Activated B cell treated with CpG ODN at 0.5 μM for 24 hours (primary cell): ENCODE results near the gene TK2. TPM values are rescaled to one million over a fixed set of nuclear protein-coding genes. Genes with fewer than 3 reads are reported as not detected.
A peak's percentile ranks its signal among the peaks of the same experiment; 100 is the strongest.
"Not testable (repeated sequence)": the region's sequence is repeated elsewhere in the genome, so short reads cannot be mapped to it uniquely, and the experiment has no call there.

Experiments
- ATAC-seq: fragments of 200-7000 bp; cut with Tn5 transposase; one replicate; pipeline ENCODE4 v1.10.0; 2021; ENCODE audit warnings: low read depth, mild to moderate bottlenecking, moderate library complexity
- CTCF ChIA-PET: fragments of 350-600 bp; sonication (Branson Sonifier 250); formaldehyde crosslinking; loops from one replicate; lab custom pipeline; 2021; ENCODE audit warnings: antibody characterized with exemption; lab: Charles Lee
- POLR2A ChIA-PET: fragments of 350-600 bp; sonication (Branson Sonifier 250); formaldehyde crosslinking; loops from one replicate; lab custom pipeline; 2021; ENCODE audit warnings: antibody characterized with exemption; lab: Charles Lee
- DNase-seq: peaks from one replicate; pipeline ENCODE4 v3.0.0; 2022
- H3K27ac Mint-ChIP-seq: one replicate; pipeline ENCODE4 v1.8.0; 2020; ENCODE audit warnings: mixed read lengths
- H3K27me3 Mint-ChIP-seq: one replicate; pipeline ENCODE4 v1.8.0; 2021; ENCODE audit warnings: mixed read lengths
- H3K36me3 Mint-ChIP-seq: one replicate; pipeline ENCODE4 v1.8.0; 2021; ENCODE audit warnings: low read depth, mixed read lengths
- H3K4me1 Mint-ChIP-seq: one replicate; pipeline ENCODE4 v1.8.0; 2021; ENCODE audit warnings: mixed read lengths
- H3K4me3 Mint-ChIP-seq: one replicate; pipeline ENCODE4 v1.8.0; 2020; ENCODE audit warnings: mild to moderate bottlenecking, mixed read lengths
- H3K9me3 Mint-ChIP-seq: one replicate; pipeline ENCODE4 v1.8.0; 2020; ENCODE audit warnings: mixed read lengths
- CTCF ChIP-seq: fragments of 200-600 bp; IDR thresholded peaks from one replicate; pipeline ENCODE4 v1.8.0; 2022; ENCODE audit warnings: antibody characterized with exemption, mild to moderate bottlenecking
- intact Hi-C: fragments of 100-400 bp; cut with micrococcal nuclease; formaldehyde crosslinking; loops from one replicate; pipeline ENCODE4 v1.15.1; 2024
- total RNA-seq: library from RNA; stranded (reverse); gene quantifications from 2 replicates; pipeline ENCODE4 v1.2.3, GENCODE V29; 2022

TK2 gene
- total RNA-seq: 4.0 and 4.8 TPM in 2 replicates

- peaks cover 85% of the 10 kb centered on the region for H3K4me1 Mint-ChIP-seq
- CTCF ChIA-PET: interaction anchor here (1.9 kb wide), 1 partner anchor 37 kb away, joined by 4 read pairs; no protein-coding TSS in a partner anchor
- peaks cover 4% of the 10 kb centered on the region for H3K36me3 Mint-ChIP-seq
- H3K4me3 Mint-ChIP-seq: peak within 1 kb of the TSS; percentile 79
- POLR2A ChIA-PET: interaction anchor here (0.6 to 9.5 kb wide), 4 partner anchors 17 to 97 kb away, joined by 3 to 162 read pairs (median 4); no protein-coding TSS in a partner anchor
- TF ChIP-seq CTCF: no peak
- ATAC-seq (peak; percentile 34), DNase-seq (peak; percentile 64)
- no peaks in the 10 kb centered on the region for H3K27me3 Mint-ChIP-seq
- peak within 1 kb of the TSS; percentile 77 for H3K27ac Mint-ChIP-seq
- intact Hi-C loops: loop anchor here (1.0 to 2.0 kb wide), 5 partner anchors 10 to 71 kb away; no protein-coding TSS in a partner anchor
- H3K9me3 Mint-ChIP-seq: no peaks in the 10 kb centered on the region
These were observed at the start of gene TK2 for GRCh38 chr16:66549284-66550131. TSS of gene TK2 (minus strand) at chr16:66550122. CDS start at chr16:66550061, 61 bp downstream.

GRCh38 chr16:66598111-66598510 lies 48.2 kb upstream of the TK2 start:
- no peak for DNase-seq
- TF ChIP-seq CTCF: no peak
- ATAC-seq: no peak
- CTCF ChIA-PET: no interaction called here
- Mint-ChIP-seq H3K4me1 (peaks cover 15% of the 10 kb centered on the region), H3K27ac (no peak overlapping the region), H3K27me3 (peaks cover 21% of the 10 kb centered on the region), H3K9me3 (peaks cover 9% of the 10 kb centered on the region), H3K36me3 (no peaks in the 10 kb centered on the region), H3K4me3 (no peak overlapping the region)
- intact Hi-C loops: no loop called here
- POLR2A ChIA-PET: no interaction called here

- H3K27me3 Mint-ChIP-seq: peaks cover 17% of the 10 kb centered on the region
- intact Hi-C loops: no loop called here
- ChIA-PET POLR2A (interaction anchor here (1.0 kb wide), 1 partner anchor 14 kb away, joined by 4 read pairs; no protein-coding TSS in a partner anchor), CTCF (no interaction called here)
- H3K27ac Mint-ChIP-seq: no peak overlapping the region
- H3K4me3 Mint-ChIP-seq: no peak overlapping the region
- DNase-seq: no peak
- H3K9me3 Mint-ChIP-seq: peaks cover 9% of the 10 kb centered on the region
- no peaks in the 10 kb centered on the region for H3K36me3 Mint-ChIP-seq
- no peak for TF ChIP-seq CTCF
- ATAC-seq: no peak
- peaks cover 11% of the 10 kb centered on the region for H3K4me1 Mint-ChIP-seq
These were observed 47.3 kb upstream of the TK2 start for GRCh38 chr16:66596986-66597848.

GRCh38 chr16:66596559-66596958 lies 46.6 kb upstream of the TK2 start:
- H3K27ac Mint-ChIP-seq: not testable (repeated sequence)
- POLR2A ChIA-PET: interaction anchor here (1.0 kb wide), 1 partner anchor 15 kb away, joined by 4 read pairs; no protein-coding TSS in a partner anchor

GRCh38 chr16:66594739-66595138 lies 44.8 kb upstream of the TK2 start:
- DNase-seq (no peak), ATAC-seq (peak; percentile 65)
- ChIA-PET CTCF (no interaction called here), POLR2A (interaction anchor here (1.0 kb wide), 1 partner anchor 9 kb away, joined by 3 read pairs; no protein-coding TSS in a partner anchor)
- Mint-ChIP-seq H3K36me3 (no peaks in the 10 kb centered on the region), H3K27ac (no peak overlapping the region), H3K9me3 (peaks cover 3% of the 10 kb centered on the region), H3K4me1 (peaks cover 22% of the 10 kb centered on the region), H3K27me3 (peaks cover 14% of the 10 kb centered on the region), H3K4me3 (no peak overlapping the region)
- no peak for TF ChIP-seq CTCF
- intact Hi-C loops: no loop called here

More at GRCh38 chr16:66596559-66596958, 46.6 kb upstream of the TK2 start:
- DNase-seq, H3K9me3 Mint-ChIP-seq, intact Hi-C loops, H3K4me3 Mint-ChIP-seq, ATAC-seq, H3K36me3 Mint-ChIP-seq: not testable (repeated sequence)
- Mint-ChIP-seq H3K4me1 (peaks cover 11% of the 10 kb centered on the region), H3K27me3 (peaks cover 18% of the 10 kb centered on the region)
- CTCF ChIA-PET: interaction anchor here (0.9 kb wide), 1 partner anchor 12 kb away, joined by 3 read pairs; no protein-coding TSS in a partner anchor
